DND-41 (cell line): ENCODE results near the gene HAND1.

Experiments used
- ATAC-seq: fragments of 200-7000 bp; cut with Tn5 transposase; 3 replicates; pipeline ENCODE4 v1.9.1; 2021; ENCODE audit warnings: low read depth; ENCODE audit not compliant: insufficient read depth
- DNase-seq: peaks from one replicate; pipeline ENCODE4 v3.0.0-alpha.2; 2020
- H2AFZ ChIP-seq: 2 replicates; pipeline ENCODE4 v1.6.0; 2012; ENCODE audit warnings: low read depth, low read length
- H3K27ac ChIP-seq: 2 replicates; pipeline ENCODE4 v1.5.1; 2012; ENCODE audit warnings: low read length, inconsistent platforms
- H3K27me3 ChIP-seq: fragments of 200-600 bp; sonication (generic); 2 replicates; pipeline ENCODE4 v1.6.0; 2012; ENCODE audit warnings: low read length, mild to moderate bottlenecking, inconsistent platforms; ENCODE audit not compliant: insufficient read depth, poor library complexity
- H3K36me3 ChIP-seq: 2 replicates; pipeline ENCODE4 v1.5.1; 2012; ENCODE audit warnings: low read length, inconsistent platforms; ENCODE audit not compliant: insufficient read depth
- H3K4me1 ChIP-seq: 2 replicates; pipeline ENCODE4 v1.5.1; 2012; ENCODE audit warnings: mild to moderate bottlenecking, low read length; ENCODE audit not compliant: insufficient read depth
- H3K4me2 ChIP-seq: 2 replicates; pipeline ENCODE4 v1.6.0; 2012; ENCODE audit warnings: mild to moderate bottlenecking, moderate library complexity, low read length, inconsistent platforms; ENCODE audit not compliant: insufficient read depth
- H3K4me3 ChIP-seq, 2 experiments: fragments of 200-600 bp in 1 of 2; shearing (Covaris generic) in 1 of 2; 2 replicates each; pipeline ENCODE4 v1.5.1; 2012 to 2016; ENCODE audit warnings: inconsistent platforms in 2 of 2, low read length in 2 of 2, mild to moderate bottlenecking in 2 of 2, low read depth in 1 of 2, moderate library complexity in 1 of 2
- H3K79me2 ChIP-seq: 2 replicates; pipeline ENCODE4 v1.6.0; 2012; ENCODE audit warnings: low read length, inconsistent platforms; ENCODE audit not compliant: insufficient read depth
- H3K9ac ChIP-seq: 2 replicates; pipeline ENCODE4 v1.6.0; 2012; ENCODE audit warnings: low read depth, mild to moderate bottlenecking, inconsistent platforms, low read length, moderate library complexity
- H3K9me3 ChIP-seq: 2 replicates; pipeline ENCODE4 v1.5.1; 2012; ENCODE audit warnings: low read length, moderate library complexity, mild to moderate bottlenecking, inconsistent platforms; ENCODE audit not compliant: insufficient read depth, severe bottlenecking
- H4K20me1 ChIP-seq: 2 replicates; pipeline ENCODE4 v1.6.0; 2012; ENCODE audit warnings: low read length; ENCODE audit not compliant: insufficient read depth
- EZH2 ChIP-seq: IDR thresholded peaks from 3 replicates; pipeline ENCODE4 v1.6.1; 2012; ENCODE audit warnings: borderline replicate concordance, low read depth, mild to moderate bottlenecking, moderate library complexity, low read length, inconsistent platforms; ENCODE audit not compliant: severe bottlenecking
- TF ChIP-seq, protein P1 (sequence below): IDR thresholded peaks from 2 replicates; pipeline ENCODE4 v1.5.1; 2012; ENCODE audit warnings: borderline replicate concordance, low read length, moderate library complexity, mild to moderate bottlenecking; ENCODE audit not compliant: poor library complexity, severe bottlenecking; ENCODE audit errors: extremely low read depth

The HAND1 gene

DNA sequence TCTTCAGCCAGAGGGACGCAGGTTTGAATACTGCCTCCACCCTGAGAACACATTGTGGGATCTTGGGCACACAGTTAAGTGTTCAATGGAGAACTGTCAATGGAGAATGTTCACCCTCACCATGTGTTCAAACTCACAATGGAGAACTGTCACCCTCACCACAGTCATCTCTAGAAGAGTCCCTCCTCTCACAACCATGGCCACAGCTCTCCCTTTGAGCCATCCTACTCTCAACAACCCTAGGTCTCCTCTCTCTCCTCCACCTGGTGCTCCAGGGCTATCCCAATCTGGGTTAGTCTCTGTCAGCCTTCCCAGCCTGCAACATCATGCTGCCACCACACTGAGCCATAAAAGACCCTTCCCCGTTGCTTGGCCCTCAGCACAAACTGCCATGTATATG is 36.3 kb upstream of the HAND1 start:
- no peak overlapping the region for H3K4me3 ChIP-seq
- no peak overlapping the region for H3K9ac ChIP-seq
- no peaks in the 10 kb centered on the region for H4K20me1 ChIP-seq
- no peak for DNase-seq
- H3K27ac ChIP-seq: no peak overlapping the region
- H3K4me1 ChIP-seq: no peaks in the 10 kb centered on the region
- H3K4me2 ChIP-seq: no peak overlapping the region
- no peak for ATAC-seq
- H2AFZ ChIP-seq: no peak overlapping the region
- no peaks in the 10 kb centered on the region for H3K79me2 ChIP-seq
- H3K27me3 ChIP-seq: peaks cover 34% of the 10 kb centered on the region
- H3K36me3 ChIP-seq: no peaks in the 10 kb centered on the region
- TF ChIP-seq EZH2: no peak
- TF ChIP-seq, protein P1, sequence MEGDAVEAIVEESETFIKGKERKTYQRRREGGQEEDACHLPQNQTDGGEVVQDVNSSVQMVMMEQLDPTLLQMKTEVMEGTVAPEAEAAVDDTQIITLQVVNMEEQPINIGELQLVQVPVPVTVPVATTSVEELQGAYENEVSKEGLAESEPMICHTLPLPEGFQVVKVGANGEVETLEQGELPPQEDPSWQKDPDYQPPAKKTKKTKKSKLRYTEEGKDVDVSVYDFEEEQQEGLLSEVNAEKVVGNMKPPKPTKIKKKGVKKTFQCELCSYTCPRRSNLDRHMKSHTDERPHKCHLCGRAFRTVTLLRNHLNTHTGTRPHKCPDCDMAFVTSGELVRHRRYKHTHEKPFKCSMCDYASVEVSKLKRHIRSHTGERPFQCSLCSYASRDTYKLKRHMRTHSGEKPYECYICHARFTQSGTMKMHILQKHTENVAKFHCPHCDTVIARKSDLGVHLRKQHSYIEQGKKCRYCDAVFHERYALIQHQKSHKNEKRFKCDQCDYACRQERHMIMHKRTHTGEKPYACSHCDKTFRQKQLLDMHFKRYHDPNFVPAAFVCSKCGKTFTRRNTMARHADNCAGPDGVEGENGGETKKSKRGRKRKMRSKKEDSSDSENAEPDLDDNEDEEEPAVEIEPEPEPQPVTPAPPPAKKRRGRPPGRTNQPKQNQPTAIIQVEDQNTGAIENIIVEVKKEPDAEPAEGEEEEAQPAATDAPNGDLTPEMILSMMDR: no peak
- no peaks in the 10 kb centered on the region for H3K9me3 ChIP-seq

DNA sequence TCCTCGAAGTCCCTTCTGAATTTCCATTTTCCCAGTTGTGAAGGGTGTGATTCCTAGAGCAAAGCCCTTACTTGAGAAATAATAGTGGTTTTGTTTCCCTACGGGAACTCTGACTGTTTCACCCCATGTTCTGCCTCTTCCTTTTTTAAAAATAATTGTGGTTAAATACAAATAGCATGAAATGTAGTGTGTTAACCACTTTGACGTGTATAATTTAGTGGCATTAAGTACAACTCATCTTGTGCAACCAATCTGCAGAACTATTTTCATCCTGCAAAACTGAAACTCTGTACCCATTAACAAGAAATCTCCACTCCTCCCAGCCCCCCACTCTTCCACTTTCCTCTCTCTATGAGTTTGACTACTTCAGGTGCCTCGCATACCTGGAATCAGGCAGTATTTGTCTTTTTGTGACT is 35.6 kb upstream of the HAND1 start:
- Histone ChIP-seq H3K36me3 (no peaks in the 10 kb centered on the region), H3K4me1 (no peaks in the 10 kb centered on the region), H3K27ac (no peak overlapping the region), H3K9ac (no peak overlapping the region), H3K4me3 (no peak overlapping the region), H3K4me2 (no peak overlapping the region), H2AFZ (no peak overlapping the region), H4K20me1 (no peaks in the 10 kb centered on the region), H3K9me3 (no peaks in the 10 kb centered on the region), H3K27me3 (peaks cover 29% of the 10 kb centered on the region), H3K79me2 (no peaks in the 10 kb centered on the region)
- no peak for ATAC-seq
- DNase-seq: no peak
- TF ChIP-seq EZH2: no peak

- TF ChIP-seq EZH2: no peak
- Histone ChIP-seq H3K4me1 (no peaks in the 10 kb centered on the region), H3K27ac (no peak overlapping the region), H3K4me2 (no peak overlapping the region), H4K20me1 (no peaks in the 10 kb centered on the region), H2AFZ (no peak overlapping the region), H3K4me3 (no peak overlapping the region), H3K79me2 (no peaks in the 10 kb centered on the region), H3K9me3 (no peaks in the 10 kb centered on the region), H3K27me3 (peaks cover 22% of the 10 kb centered on the region), H3K36me3 (no peaks in the 10 kb centered on the region), H3K9ac (no peak overlapping the region)
- DNase-seq (no peak), ATAC-seq (no peak)
Observed at GRCh38 chr5:154511984-154512383, 34.0 kb upstream of the HAND1 start.

GRCh38 chr5:154509784-154510555 is 31.9 kb upstream of the HAND1 start:
- Histone ChIP-seq H3K79me2 (no peaks in the 10 kb centered on the region), H3K27me3 (peaks cover 22% of the 10 kb centered on the region), H3K4me2 (no peak overlapping the region), H3K36me3 (no peaks in the 10 kb centered on the region), H4K20me1 (no peaks in the 10 kb centered on the region), H3K9me3 (no peaks in the 10 kb centered on the region), H3K4me1 (no peaks in the 10 kb centered on the region), H3K27ac (no peak overlapping the region), H2AFZ (no peak overlapping the region), H3K9ac (no peak overlapping the region), H3K4me3 (no peak overlapping the region)
- ATAC-seq (no peak), DNase-seq (no peak)
- TF ChIP-seq, protein P1: no peak
